Endothelial cell (in vitro differentiated cells): ENCODE measurements around the gene C1QTNF6. TPM values are rescaled to one million over a fixed set of nuclear protein-coding genes. Genes with fewer than 3 reads are reported as not detected.

Experiments used
- DNase-seq: peaks from one replicate; pipeline ENCODE4 v3.0.0; 2021; ENCODE audit warnings: low spot score
- H3K27ac Mint-ChIP-seq: one replicate; pipeline ENCODE4 v1.8.0; 2021; ENCODE audit warnings: mixed read lengths, inconsistent platforms; ENCODE audit not compliant: unreplicated experiment
- H3K27me3 Mint-ChIP-seq: one replicate; pipeline ENCODE4 v1.8.0; 2021; ENCODE audit warnings: mild to moderate bottlenecking, moderate library complexity, mixed read lengths, inconsistent platforms; ENCODE audit not compliant: unreplicated experiment
- H3K36me3 Mint-ChIP-seq: one replicate; pipeline ENCODE4 v1.8.0; 2021; ENCODE audit warnings: mild to moderate bottlenecking, low read depth, mixed read lengths, inconsistent platforms; ENCODE audit not compliant: unreplicated experiment
- H3K4me1 Mint-ChIP-seq: one replicate; pipeline ENCODE4 v1.8.0; 2021; ENCODE audit warnings: mild to moderate bottlenecking, mixed read lengths, inconsistent platforms; ENCODE audit not compliant: unreplicated experiment
- H3K4me3 Mint-ChIP-seq: one replicate; pipeline ENCODE4 v1.8.0; 2021; ENCODE audit warnings: mild to moderate bottlenecking, mixed read lengths, inconsistent platforms; ENCODE audit not compliant: unreplicated experiment
- H3K9me3 Mint-ChIP-seq: one replicate; pipeline ENCODE4 v1.8.0; 2021; ENCODE audit warnings: mixed read lengths, inconsistent platforms; ENCODE audit not compliant: unreplicated experiment
- CTCF ChIP-seq: fragments of 200-600 bp; sonication (generic); IDR thresholded peaks from one replicate; pipeline ENCODE4 v1.5.0; 2021; ENCODE audit warnings: antibody characterized with exemption; ENCODE audit not compliant: unreplicated experiment
- total RNA-seq: library from RNA; stranded (reverse); fragmentation: NEBNext Ultra II Directional; extraction: Animal tissue kit (Norgen Biotek cat#: 25700); gene quantifications from one replicate; pipeline ENCODE4 v1.2.1, GENCODE V29; 2021; ENCODE audit not compliant: unreplicated experiment

C1QTNF6 gene
- total RNA-seq, 1 donor from 2014 or later, result 32.7 TPM

GRCh38 chr22:37221424-37222333, 33.6 kb upstream of the C1QTNF6 start:
- peaks cover 4% of the 10 kb centered on the region for H3K4me1 Mint-ChIP-seq
- peaks cover 4% of the 10 kb centered on the region for H3K9me3 Mint-ChIP-seq
- no peak overlapping the region for H3K4me3 Mint-ChIP-seq
- no peak for TF ChIP-seq CTCF
- H3K36me3 Mint-ChIP-seq, result peaks cover 10% of the 10 kb centered on the region
- no peak overlapping the region for H3K27ac Mint-ChIP-seq
- peaks cover 6% of the 10 kb centered on the region for H3K27me3 Mint-ChIP-seq
- DNase-seq, result no peak

GRCh38 chr22:37220543-37220981, 32.5 kb upstream of the C1QTNF6 start:
- Mint-ChIP-seq H3K27ac (peak overlapping the region; percentile 54), H3K36me3 (peaks cover 10% of the 10 kb centered on the region), H3K4me1 (peaks cover 10% of the 10 kb centered on the region), H3K27me3 (peaks cover 6% of the 10 kb centered on the region), H3K4me3 (no peak overlapping the region), H3K9me3 (peaks cover 4% of the 10 kb centered on the region)
- no peak for DNase-seq
- TF ChIP-seq CTCF, result no peak

GRCh38 chr22:37219533-37219932, 31.5 kb upstream of the C1QTNF6 start:
- H3K9me3 Mint-ChIP-seq, result no peaks in the 10 kb centered on the region
- no peak overlapping the region for H3K4me3 Mint-ChIP-seq
- no peak overlapping the region for H3K27ac Mint-ChIP-seq
- DNase-seq, result no peak
- H3K36me3 Mint-ChIP-seq, result peaks cover 4% of the 10 kb centered on the region
- H3K4me1 Mint-ChIP-seq, result peaks cover 10% of the 10 kb centered on the region
- no peaks in the 10 kb centered on the region for H3K27me3 Mint-ChIP-seq
- TF ChIP-seq CTCF, result no peak

GRCh38 chr22:37218771-37219411, 30.8 kb upstream of the C1QTNF6 start:
- no peaks in the 10 kb centered on the region for H3K9me3 Mint-ChIP-seq
- no peaks in the 10 kb centered on the region for H3K36me3 Mint-ChIP-seq
- peaks cover 10% of the 10 kb centered on the region for H3K4me1 Mint-ChIP-seq
- H3K27me3 Mint-ChIP-seq, result peaks cover under 1% of the 10 kb centered on the region
- DNase-seq, result no peak
- no peak overlapping the region for H3K27ac Mint-ChIP-seq
- no peak for TF ChIP-seq CTCF
- no peak overlapping the region for H3K4me3 Mint-ChIP-seq

- Mint-ChIP-seq H3K4me3 (no peak overlapping the region), H3K27ac (no peak overlapping the region), H3K36me3 (no peaks in the 10 kb centered on the region), H3K9me3 (no peaks in the 10 kb centered on the region), H3K27me3 (peaks cover 3% of the 10 kb centered on the region), H3K4me1 (peaks cover 10% of the 10 kb centered on the region)
- no peak for TF ChIP-seq CTCF
- no peak for DNase-seq
Observed at GRCh38 chr22:37218399-37218770, 30.3 kb upstream of the C1QTNF6 start.
